NCI-H1417 treated with DMSO at 0.1 percent for 48 hours (cell line): Measurements from ENCODE around the gene LRPPRC.

Experiments used
- DNase-seq: peaks from one replicate; lab custom pipeline; 2025; lab: John Stamatoyannopoulos, UW

The LRPPRC gene

DNA sequence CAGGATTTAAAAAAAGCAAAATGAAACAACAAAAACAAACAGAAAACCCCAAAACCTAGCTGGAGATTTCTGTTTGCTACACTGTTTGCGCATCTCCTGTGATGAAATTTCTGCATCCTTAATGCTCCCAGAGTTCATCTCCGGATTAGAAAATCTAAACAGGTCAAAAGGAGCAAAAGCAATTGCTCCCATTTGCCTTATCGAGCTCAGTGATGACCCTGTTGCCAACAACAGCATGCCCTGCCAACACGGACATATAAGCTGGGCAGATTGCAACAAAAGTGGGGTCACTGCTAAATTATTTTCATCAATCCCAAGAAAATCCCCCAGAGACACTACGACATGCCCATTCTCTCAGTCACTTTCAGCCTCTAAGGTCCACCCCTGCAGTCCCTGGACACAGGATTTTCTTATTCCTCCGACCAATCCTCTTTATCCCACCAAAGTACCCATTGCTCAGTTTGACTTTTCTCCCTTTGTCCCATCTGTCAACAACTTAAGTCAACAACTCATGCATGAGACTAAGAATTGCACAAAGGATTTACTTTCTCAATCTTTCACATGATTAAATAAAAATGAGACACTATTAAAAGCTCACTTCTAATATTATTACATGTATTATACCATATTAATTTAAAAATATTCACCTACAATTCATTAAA is 89.2 kb downstream of the LRPPRC start:
- DNase-seq: no peak

GRCh38 chr2:43905871-43906270 is 89.9 kb downstream of the LRPPRC start:
- DNase-seq: no peak

DNA sequence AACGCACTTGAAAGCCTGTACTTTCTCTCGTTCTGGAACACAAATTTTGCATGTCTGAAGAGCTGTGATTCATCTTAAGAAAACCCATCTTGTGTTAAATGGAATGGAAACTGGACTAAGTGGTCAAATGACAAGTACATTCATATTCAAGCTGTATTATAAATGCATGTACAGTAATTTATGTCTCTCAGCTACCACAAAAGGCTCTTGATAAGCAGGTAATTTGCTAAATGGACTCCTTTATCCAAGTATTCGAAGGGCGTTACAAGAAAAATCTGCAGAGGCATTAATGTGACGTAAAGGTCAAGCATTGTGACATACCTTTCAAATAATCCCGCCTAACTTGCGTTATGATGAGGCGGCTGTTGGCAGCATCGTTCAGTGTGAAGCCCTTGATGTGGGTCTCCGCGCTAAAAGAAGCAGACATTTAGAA is 90.4 kb downstream of the LRPPRC start:
- DNase-seq: no peak

DNA sequence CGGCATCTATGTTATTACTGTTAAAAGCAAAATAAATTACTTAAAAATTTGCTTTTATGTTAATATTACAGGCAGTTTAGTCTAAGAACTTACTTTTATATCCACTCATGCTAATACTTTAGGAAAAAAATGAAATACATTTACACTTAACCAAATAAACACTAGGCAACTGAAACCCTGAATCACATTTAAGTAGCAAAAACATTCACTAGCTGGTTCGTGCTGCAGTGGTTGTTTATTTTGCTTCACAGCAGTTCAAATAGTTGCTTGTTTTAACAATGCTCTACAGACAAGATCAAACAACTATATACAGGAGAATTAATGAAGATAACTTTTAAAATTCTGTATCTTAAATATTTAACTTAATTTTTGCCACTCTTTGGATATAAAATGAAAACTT is 96.2 kb downstream of the LRPPRC start:
- no peak for DNase-seq

DNA sequence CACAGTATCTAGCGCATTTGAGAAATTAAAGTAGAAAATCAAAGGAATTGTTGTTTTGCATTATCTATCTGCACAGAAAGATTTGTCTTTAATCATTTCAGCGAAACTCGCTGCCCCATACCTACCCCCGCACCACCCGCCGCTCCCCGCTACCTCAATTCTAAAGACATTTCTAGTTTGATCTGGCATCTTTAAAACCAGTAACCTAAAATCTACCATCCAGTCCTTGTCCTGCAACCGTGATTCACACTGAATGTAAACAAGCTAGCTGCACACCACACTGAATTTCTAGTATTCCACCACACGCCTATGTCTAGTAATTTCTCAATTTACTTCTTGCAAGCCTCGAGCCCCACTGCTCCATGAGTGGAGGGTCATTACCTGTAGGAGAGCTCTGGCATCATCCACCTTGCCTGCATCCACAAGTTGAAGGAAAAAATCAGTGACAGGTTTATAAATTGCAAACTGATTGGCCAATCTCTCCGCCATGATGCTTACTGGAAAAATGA is 96.9 kb downstream of the LRPPRC start:
- no peak for DNase-seq

DNA sequence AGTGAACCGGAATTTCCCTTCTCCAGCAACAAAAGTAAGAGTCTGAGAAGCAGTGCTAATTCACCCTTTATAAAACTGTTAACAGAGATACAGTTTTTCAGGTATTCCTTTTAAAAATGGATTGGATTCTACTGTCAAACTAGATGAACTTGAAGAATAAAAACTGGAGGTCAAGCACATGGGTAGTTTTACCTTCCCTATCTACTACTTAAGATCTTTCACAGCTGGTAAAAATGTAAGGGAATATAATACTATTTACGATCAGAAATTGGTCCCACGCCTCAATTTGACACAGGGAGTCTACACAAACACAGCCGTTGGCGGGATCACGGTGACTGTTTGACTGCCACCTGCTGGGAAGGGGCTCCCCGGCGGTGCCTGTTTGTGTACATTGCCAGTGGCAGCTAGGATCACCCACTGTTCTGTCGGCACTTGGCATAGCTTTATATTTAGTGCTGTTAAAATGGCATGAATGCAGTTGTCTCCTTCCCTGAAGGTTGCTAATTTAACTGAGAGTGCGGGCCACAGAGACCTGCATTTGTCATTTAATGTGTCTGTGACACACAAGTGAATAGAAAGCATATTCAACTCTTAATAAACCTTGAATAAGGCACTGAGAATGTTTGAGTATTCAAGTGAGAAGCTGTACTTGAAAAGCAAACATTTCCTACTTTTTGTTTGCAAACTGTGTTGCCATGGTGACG is 97.5 kb downstream of the LRPPRC start:
- DNase-seq: peak; percentile 91

DNA sequence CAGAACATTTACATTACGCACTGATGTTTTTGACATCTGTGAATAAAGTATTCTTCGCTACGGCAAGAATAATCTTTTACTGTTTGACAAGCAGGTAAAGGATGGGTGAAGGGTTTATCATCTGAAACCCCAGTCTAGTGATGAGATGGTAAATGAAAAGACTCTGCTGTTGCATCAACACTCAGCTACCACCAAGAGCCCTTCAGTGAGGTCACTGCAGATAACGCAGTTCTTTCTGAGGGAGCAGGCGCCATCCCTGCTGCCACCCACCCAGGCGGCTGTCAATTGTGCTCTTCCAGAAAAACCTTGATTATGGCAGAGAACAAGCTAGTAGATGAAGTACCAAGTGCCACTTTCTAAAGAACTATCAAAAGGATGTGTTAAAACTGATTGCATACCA is 98.3 kb downstream of the LRPPRC start:
- DNase-seq: no peak

GRCh38 chr2:43896906-43897305 is 98.9 kb downstream of the LRPPRC start:
- no peak for DNase-seq

DNA sequence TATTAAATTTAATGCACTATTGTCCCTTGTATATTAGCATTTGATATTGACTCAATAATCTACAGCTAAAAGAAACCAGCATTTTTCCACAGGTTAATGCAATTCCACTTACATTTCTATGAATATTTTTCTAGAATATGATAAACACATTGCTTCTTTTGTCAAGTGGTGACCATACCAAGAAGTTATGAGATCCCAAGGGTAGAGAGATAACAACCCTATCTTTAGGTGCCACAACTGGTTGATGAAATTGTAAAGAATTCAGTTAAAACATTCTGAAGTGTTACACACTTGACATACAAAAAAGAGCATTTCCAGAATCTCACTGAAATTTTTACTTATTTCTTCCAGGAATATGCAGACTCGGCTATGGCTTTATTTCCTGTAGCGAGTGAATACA is 101.0 kb downstream of the LRPPRC start:
- DNase-seq: no peak

GRCh38 chr2:43890855-43891254 is 104.9 kb downstream of the LRPPRC start:
- DNase-seq: no peak

- DNase-seq: no peak
Observed at GRCh38 chr2:43889416-43889815, 106.4 kb downstream of the LRPPRC start.

GRCh38 chr2:43887176-43887575 is 108.6 kb downstream of the LRPPRC start:
- no peak for DNase-seq

DNA sequence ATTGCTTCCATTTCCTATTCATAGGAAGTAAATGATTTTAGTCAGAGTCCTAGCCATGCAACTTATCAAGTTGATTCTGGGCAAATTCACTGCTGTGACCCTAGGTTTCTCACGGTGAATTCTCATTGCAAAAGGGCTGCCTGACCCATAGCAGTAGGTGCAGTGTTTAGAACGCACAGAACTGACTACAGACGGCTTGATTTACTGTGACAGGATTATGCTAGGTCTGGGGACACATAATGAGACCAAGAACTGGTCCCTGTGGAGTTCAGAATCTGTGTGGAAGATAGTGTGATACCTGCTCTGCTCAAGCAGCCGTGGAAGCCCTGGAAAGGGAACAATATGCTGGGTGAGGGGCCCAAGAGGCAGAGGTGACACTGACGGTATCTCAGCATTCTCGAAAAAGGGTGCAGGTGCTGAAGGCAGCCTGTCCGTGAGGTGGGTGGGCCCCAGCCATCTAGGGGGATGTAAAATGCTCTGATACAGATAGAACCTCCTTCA is 110.6 kb downstream of the LRPPRC start:
- DNase-seq: no peak

- no peak for DNase-seq
Observed at GRCh38 chr2:43884689-43885088, 111.1 kb downstream of the LRPPRC start.

- DNase-seq: no peak
Observed at GRCh38 chr2:43882312-43882711, 113.5 kb downstream of the LRPPRC start.

DNA sequence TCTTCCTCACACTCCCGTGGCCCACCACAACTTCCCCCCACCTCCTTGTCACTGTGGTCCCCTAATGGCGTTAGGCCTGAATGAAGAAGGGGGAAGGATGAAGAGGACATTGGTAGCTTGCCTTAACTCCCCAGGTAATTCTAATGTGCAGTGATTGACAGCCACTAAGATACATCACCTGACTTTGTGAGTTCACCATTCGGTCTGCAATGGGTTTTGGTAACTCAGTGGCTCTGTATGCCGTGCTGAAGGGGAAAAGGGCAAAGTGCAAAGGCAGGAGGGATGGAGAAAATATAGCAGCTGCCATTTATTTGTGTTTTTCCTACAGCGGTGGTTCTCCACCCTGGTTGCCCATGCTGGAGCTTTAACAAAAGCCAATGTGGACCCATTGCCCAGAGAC is 114.8 kb downstream of the LRPPRC start:
- DNase-seq: no peak

DNA sequence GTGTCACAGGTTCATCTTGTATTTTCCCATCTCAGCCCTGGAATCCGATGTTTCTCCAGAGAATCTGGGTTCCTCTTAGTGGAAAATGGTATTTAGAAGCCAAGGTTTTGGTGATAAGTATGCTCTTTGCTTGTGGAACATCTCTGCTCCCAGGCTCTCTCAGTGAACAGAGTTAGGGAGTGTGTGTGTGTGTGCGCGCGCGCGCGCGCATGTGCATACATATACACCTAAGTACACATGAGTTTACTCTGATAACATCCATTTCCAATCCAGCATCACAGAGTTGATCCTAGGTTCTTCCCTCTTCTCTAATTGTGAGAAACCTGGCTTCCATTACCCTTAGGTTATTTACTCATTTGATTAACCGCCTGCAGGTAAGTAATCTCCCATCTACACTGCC is 115.3 kb downstream of the LRPPRC start:
- no peak for DNase-seq

GRCh38 chr2:43879261-43879660 is 116.5 kb downstream of the LRPPRC start:
- no peak for DNase-seq

GRCh38 chr2:43877782-43878464 is 117.9 kb downstream of the LRPPRC start:
- peak; percentile 58 for DNase-seq

- DNase-seq: no peak
Observed at GRCh38 chr2:43874776-43875451, 120.9 kb downstream of the LRPPRC start.

GRCh38 chr2:43872151-43872550 is 123.6 kb downstream of the LRPPRC start:
- DNase-seq: no peak

GRCh38 chr2:43855292-43855691 is 140.5 kb downstream of the LRPPRC start:
- no peak for DNase-seq
